Peyer's patch (tissue), 4 donors: ENCODE results near the gene TMEM121. TPM values are rescaled to one million over a fixed set of nuclear protein-coding genes. Genes with fewer than 3 reads are reported as not detected.

ENCODE experiments used
- DNase-seq, 3 donors: peaks; one replicate each; pipeline ENCODE4 v3.0.0-alpha.2; 2017 to 2019
- H3K27ac ChIP-seq, 4 donors: fragments of 200-600 bp; sonication (generic); one replicate each; pipeline ENCODE4 v1.5.1; 2016 to 2019
- H3K27me3 ChIP-seq, 2 donors: fragments of 200-600 bp; sonication (generic); one replicate each; pipeline ENCODE4 v1.5.1; 2019
- H3K36me3 ChIP-seq, 3 donors: fragments of 200-600 bp; sonication (generic); one replicate each; pipeline ENCODE4 v1.5.1; 2016 to 2019
- H3K4me1 ChIP-seq, 4 donors: fragments of 200-600 bp; sonication (generic); one replicate each; pipeline ENCODE4 v1.5.1; 2016 to 2019
- H3K4me3 ChIP-seq, 4 donors: fragments of 200-600 bp; sonication (generic); 1 replicate in 3 of 4; 2 replicates in 1 of 4; pipeline ENCODE4 v1.5.1; 2016 to 2019; ENCODE audit warnings: mild to moderate bottlenecking in 1 of 4
- H3K9me3 ChIP-seq, 4 donors: fragments of 200-600 bp; sonication (generic); one replicate each; pipeline ENCODE4 v1.5.1; 2016 to 2019; ENCODE audit warnings: mild to moderate bottlenecking in 1 of 4
- POLR2A ChIP-seq, 2 donors: fragments of 450-650 bp; IDR thresholded peaks; one replicate each; pipeline ENCODE4 v1.5.1; 2017; ENCODE audit warnings: antibody characterized with exemption in 2 of 2, mild to moderate bottlenecking in 2 of 2, moderate library complexity in 2 of 2
- total RNA-seq, 4 donors: library from RNA; depleted of rRNA; stranded (reverse); fragments of >200 nt; gene quantifications; one replicate each; pipeline ENCODE4 v1.1.0, GENCODE V29; 2016
- TF ChIP-seq, protein P1 (sequence below), 6 experiments: fragments of 450-650 bp in 4 of 6; fragments of 200-600 bp in 2 of 6; sonication (generic) in 1 of 6; IDR thresholded peaks; one replicate each; pipeline ENCODE4 v1.5.1; 2017 to 2019; ENCODE audit warnings: antibody characterized with exemption in 6 of 6, mild to moderate bottlenecking in 3 of 6, moderate library complexity in 1 of 6

Gene TMEM121
- total RNA-seq, 4 donors from 2014 or later, result 0.94 to 2.5 (median 1.1) TPM; not detected in 1

DNA sequence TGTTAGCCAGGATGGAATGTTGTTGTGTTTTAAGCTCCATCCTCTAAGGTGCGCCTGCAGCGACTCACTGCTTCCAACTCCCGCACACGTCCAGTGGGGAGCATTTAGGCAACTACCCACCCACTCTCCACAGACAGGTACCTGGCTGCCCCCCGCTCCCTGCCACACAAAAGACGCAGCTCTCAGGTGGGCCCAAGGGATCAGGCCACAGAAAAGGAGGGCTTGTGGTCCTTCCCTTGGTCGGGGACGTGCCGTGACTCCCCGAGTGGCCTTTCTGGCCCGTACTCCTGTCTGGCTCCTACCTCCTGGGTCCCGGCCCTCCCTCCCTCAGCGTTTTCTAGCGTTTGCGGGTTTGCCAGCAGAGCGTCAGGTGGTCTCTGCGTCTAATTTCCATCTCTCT, 19.1 kb upstream of the TMEM121 start:
- no peak for DNase-seq
- no peaks in the 10 kb centered on the region for H3K36me3 ChIP-seq
- H3K27me3 ChIP-seq, result no peaks in the 10 kb centered on the region
- no peaks in the 10 kb centered on the region for H3K9me3 ChIP-seq
- H3K4me1 ChIP-seq, result no peaks in the 10 kb centered on the region
- H3K27ac ChIP-seq, result no peak overlapping the region
- no peak for TF ChIP-seq POLR2A (IDR thresholded peaks at IDR 0.05)
- TF ChIP-seq, protein P1, sequence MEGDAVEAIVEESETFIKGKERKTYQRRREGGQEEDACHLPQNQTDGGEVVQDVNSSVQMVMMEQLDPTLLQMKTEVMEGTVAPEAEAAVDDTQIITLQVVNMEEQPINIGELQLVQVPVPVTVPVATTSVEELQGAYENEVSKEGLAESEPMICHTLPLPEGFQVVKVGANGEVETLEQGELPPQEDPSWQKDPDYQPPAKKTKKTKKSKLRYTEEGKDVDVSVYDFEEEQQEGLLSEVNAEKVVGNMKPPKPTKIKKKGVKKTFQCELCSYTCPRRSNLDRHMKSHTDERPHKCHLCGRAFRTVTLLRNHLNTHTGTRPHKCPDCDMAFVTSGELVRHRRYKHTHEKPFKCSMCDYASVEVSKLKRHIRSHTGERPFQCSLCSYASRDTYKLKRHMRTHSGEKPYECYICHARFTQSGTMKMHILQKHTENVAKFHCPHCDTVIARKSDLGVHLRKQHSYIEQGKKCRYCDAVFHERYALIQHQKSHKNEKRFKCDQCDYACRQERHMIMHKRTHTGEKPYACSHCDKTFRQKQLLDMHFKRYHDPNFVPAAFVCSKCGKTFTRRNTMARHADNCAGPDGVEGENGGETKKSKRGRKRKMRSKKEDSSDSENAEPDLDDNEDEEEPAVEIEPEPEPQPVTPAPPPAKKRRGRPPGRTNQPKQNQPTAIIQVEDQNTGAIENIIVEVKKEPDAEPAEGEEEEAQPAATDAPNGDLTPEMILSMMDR (IDR thresholded peaks at IDR 0.05), result no peak
- H3K4me3 ChIP-seq, result no peak overlapping the region

GRCh38 chr14:105508069-105508468, 18.3 kb upstream of the TMEM121 start:
- no peaks in the 10 kb centered on the region for H3K27me3 ChIP-seq
- DNase-seq, result no peak

GRCh38 chr14:105508601-105509000, 17.8 kb upstream of the TMEM121 start:
- H3K27me3 ChIP-seq, result no peaks in the 10 kb centered on the region
- H3K4me1 ChIP-seq, result no peaks in the 10 kb centered on the region
- DNase-seq, result no peak
- no peak overlapping the region for H3K4me3 ChIP-seq
- TF ChIP-seq, protein P1 (IDR thresholded peaks at IDR 0.05), result no peak
- H3K9me3 ChIP-seq, result no peaks in the 10 kb centered on the region
- H3K36me3 ChIP-seq, result no peaks in the 10 kb centered on the region
- no peak overlapping the region for H3K27ac ChIP-seq

More at GRCh38 chr14:105508069-105508468, 18.3 kb upstream of the TMEM121 start:
- Histone ChIP-seq H3K4me3 (no peak overlapping the region), H3K36me3 (no peaks in the 10 kb centered on the region), H3K27ac (no peak overlapping the region), H3K9me3 (no peaks in the 10 kb centered on the region), H3K4me1 (no peaks in the 10 kb centered on the region)
- TF ChIP-seq POLR2A (IDR thresholded peaks at IDR 0.05), result no peak
- TF ChIP-seq, protein P1 (IDR thresholded peaks at IDR 0.05), result no peak

GRCh38 chr14:105517096-105517495, 9.3 kb upstream of the TMEM121 start:
- Histone ChIP-seq H3K4me3 (no peak overlapping the region), H3K36me3 (no peaks in the 10 kb centered on the region), H3K27ac (no peak overlapping the region), H3K9me3 (no peaks in the 10 kb centered on the region), H3K4me1 (no peaks in the 10 kb centered on the region), H3K27me3 (no peaks in the 10 kb centered on the region)
- no peak for DNase-seq
- TF ChIP-seq POLR2A (IDR thresholded peaks at IDR 0.05), result no peak
- TF ChIP-seq, protein P1 (IDR thresholded peaks at IDR 0.05), result no peak

GRCh38 chr14:105519946-105520698, 6.3 kb upstream of the TMEM121 start:
- DNase-seq, result no peak
- Histone ChIP-seq H3K36me3 (no peaks in the 10 kb centered on the region), H3K27ac (no peak overlapping the region), H3K9me3 (no peaks in the 10 kb centered on the region), H3K4me1 (no peaks in the 10 kb centered on the region), H3K27me3 (no peaks in the 10 kb centered on the region), H3K4me3 (no peak overlapping the region)
- no peak for TF ChIP-seq POLR2A (IDR thresholded peaks at IDR 0.05)
- TF ChIP-seq, protein P1 (IDR thresholded peaks at IDR 0.05), result no peak
